AG08395 (cell line): ENCODE measurements around the gene TAAR8.
"Not testable (repeated sequence)": the region's sequence is repeated elsewhere in the genome, so short reads cannot be mapped to it uniquely, and the experiment has no call there.

ENCODE experiments used
- DNase-seq: peaks from one replicate; pipeline ENCODE4 v3.0.0; 2012; ENCODE audit warnings: mixed read lengths, low spot score

TAAR8 gene, protein sequence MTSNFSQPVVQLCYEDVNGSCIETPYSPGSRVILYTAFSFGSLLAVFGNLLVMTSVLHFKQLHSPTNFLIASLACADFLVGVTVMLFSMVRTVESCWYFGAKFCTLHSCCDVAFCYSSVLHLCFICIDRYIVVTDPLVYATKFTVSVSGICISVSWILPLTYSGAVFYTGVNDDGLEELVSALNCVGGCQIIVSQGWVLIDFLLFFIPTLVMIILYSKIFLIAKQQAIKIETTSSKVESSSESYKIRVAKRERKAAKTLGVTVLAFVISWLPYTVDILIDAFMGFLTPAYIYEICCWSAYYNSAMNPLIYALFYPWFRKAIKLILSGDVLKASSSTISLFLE

DNA sequence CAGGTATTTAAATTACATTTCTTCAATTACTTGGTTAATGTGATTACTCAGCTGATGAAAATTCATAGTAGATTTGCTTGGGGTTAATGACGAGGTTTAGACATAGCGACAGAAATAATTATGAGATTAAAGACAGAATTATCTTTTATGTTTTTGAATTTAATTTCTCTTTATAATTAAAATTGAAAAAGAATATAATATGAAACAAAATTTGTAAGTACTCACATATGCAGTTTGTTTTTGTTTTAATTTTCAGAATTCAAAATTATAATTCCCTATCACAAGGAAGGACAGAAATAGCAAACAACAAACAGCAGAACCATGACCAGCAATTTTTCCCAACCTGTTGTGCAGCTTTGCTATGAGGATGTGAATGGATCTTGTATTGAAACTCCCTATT is at the start of gene TAAR8:
Gene TAAR8 (plus strand): TSS at position 301 of the 400 bp plus-strand sequence. CDS start 21 bp downstream, at position 322.
- no peak for DNase-seq

DNA sequence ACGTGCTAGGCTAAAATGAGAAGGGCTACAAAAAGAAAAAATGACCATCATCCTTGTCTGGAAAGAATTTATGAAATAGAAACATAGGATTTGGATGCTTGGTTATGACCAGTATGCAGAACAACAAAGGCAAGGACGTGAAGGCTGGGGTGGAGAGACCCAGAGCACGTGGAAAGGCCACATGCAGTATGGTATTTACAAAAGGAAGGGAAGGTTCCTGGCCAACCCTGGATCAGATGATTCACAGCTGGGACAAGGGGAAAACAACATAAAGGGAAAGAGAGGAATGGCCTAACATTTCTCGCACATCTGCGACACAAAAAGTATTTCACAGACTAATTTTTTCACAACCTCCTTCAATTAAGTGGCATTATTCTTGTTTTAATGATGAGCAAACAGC is 47.7 kb upstream of the TAAR8 start:
- peak; percentile 14 for DNase-seq

DNA sequence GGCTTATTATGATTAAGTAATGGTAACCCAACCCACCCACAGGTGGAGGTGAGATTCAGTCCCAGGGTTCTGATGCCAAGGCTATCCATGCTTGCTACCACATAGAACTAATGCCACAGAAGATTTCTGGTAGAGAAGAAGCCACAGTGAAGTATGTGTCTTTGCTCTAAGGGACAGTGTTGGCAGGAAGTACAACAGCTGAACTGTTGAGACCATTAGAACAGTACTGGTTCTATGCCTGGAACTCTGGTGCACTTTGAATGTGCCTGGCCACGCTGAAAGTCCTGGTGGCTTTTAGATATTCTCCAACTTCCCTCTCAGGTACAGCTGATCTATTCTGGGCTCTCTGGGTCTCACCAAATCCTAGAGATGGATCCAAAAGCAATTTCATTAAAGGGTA is 47.3 kb upstream of the TAAR8 start:
- DNase-seq: no peak

DNA sequence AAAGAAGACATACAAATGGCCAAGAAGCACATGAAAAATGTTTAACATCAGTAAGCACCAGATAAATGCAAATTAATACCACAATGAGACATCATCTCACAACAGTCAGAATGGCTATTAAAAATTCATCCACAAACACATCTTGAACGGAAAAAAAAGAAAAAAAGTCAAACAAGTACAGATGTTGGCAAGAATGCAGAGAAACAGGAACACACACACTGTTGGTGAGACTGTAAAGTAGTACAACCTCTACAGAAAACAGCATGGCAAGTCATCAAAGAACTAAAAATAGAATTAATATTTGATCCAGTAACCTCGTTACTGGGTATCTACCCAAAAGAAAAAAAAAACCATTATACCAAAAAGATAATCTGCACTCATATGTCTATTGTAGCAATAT is 46.0 kb upstream of the TAAR8 start:
- no peak for DNase-seq

DNA sequence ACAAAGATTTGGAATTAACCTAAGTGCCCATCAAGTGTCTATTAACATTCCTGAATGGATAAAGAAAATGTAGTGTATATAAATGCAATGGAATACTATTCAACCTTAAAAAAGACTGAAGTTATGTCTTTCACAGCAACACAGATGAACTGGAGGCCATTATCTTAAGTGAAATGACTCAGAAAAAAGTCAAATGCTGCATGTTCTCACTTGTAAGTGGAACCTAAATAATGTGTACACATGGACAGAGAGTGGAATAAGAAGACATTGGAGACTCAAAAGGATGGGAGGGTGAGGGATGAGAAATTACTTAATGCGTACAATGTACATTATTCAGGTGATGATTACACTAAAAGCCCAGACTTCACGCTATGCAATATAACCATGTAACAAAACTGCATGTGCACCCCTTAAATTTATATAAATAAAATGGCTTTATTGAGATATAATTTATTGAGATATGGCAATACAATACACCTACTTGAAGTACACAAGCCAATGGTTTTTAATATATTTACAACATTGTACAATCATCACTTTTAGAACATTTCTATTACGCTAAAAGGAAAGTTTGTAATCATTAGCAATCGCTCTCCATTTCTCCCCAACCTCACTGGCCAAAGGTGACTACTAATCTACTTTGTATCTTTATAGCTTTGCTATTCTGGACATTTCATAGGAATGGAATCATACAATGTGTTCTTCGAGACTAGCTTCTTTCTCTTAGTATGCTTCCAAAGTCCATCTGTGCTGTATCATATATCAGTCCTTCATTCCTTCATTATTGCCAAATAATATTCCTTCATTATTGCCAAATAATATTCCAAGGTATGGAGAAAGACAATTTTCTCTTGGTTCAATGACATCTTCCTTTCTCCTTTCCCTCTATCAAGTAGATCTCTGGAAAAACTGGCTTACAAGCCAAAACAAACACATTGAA is 45.3 kb upstream of the TAAR8 start:
- no peak for DNase-seq

DNA sequence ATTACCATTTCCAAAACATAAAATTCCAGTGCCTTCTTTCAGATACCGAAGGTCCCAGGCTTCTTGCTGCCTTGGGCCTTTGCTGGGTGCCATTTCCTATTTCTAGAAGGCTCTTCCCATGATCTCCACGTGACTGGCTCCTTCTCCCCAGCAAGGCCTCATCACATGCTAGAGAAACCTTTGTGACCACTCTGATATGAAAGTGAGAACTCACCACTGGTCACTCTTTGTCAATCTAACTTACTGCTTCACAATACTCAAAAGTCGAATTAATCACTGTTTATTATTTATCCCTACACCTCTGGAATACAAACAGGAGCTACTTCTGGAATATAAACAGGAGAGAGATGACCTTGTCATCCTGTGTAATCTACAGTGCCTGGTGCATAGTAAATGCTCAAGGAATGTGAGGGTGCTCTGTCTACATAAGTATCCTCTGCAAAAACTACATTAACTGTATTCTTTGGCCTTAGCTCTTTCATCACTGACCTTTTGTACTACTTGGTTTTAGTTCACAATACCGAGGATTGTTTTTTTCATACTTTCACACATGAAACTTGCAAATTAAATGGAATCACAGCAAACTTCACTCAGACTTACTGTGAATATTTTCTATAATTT is 41.2 kb upstream of the TAAR8 start:
- DNase-seq: no peak

DNA sequence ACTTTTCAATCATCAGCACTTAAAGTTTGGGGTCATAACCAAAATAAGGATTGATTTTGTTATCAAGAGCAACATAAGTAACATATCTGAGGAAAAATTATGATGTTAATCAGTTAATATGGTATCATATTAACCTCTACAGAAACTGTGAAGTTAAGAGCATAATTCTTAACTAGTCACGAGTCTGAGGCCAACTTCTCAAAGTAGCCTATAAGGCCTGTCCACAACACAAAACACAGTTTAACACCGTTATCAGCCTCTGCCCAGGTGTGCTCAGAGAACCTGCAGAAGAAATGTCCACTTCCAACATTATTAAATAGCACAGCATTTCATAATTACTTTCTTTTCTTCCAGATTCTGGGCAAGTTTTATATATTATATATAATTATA is 40.6 kb upstream of the TAAR8 start:
- DNase-seq: no peak

DNA sequence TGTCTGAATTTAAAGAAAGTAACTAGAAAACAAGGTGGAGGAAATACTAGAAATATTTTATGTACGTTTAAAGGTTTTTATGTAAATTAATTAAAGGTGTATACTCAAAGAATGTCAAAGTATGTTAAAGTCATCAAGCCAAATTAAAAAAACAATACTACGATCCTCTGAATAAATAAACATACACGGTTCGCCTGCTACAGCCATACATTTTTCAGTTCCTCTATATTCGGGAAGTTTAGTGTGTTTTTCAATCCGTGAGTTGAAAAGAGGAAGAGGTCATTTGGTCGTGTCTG is 40.2 kb upstream of the TAAR8 start:
- DNase-seq: no peak

DNA sequence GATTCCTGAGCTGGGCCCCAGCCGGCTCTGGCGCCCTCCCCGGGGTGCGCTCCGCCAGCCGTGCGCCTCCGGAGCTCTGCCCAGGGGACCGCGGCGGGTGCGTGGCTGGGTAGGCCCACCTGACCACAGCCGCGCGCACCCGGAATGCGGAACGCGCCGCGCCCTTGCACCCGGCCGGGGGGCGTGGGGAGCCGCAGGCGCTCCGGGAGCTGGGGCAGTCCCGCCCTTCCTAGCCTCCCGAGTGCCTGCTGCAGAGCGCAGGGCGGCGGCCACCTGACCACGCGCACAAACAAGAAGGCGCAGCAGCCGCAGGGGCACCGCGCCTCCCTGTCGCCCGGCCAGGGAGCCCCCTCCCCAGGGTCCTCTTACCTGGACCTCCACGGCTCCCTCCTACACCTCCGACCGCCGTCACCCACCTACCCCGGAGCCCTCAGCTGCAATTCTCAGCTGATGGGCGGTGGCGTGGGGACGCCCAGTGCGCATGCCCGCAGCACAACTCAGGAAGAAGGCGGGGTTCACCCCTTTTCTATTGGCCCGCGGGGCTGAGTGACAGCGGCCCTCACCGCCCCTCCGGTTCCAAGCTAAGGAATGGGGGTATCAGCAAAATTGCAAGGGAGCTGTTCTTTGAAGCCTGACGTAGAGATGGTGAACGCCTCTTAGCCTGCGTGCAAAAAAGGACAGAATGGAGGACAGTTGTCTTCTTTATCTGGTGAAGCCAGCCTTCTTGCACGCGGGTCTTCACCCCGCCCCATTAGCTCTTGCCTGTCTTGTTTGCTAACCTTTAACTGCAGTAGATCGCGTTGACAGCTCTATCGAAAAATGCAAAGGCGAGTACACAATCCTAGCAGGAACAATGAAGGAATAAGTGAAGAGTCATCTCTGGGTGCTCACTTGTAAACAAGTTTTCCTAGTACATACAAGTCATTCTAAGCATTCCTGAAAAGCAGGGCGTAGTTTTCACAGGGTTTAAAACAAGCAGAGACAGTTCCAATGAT is 39.5 kb upstream of the TAAR8 start, which contains the start of gene STX7:
Gene STX7 (minus strand): TSS at position 479 of the 995 bp plus-strand sequence. CDS start 9,586 bp downstream, outside the sequence.
- DNase-seq: peak; percentile 97

DNA sequence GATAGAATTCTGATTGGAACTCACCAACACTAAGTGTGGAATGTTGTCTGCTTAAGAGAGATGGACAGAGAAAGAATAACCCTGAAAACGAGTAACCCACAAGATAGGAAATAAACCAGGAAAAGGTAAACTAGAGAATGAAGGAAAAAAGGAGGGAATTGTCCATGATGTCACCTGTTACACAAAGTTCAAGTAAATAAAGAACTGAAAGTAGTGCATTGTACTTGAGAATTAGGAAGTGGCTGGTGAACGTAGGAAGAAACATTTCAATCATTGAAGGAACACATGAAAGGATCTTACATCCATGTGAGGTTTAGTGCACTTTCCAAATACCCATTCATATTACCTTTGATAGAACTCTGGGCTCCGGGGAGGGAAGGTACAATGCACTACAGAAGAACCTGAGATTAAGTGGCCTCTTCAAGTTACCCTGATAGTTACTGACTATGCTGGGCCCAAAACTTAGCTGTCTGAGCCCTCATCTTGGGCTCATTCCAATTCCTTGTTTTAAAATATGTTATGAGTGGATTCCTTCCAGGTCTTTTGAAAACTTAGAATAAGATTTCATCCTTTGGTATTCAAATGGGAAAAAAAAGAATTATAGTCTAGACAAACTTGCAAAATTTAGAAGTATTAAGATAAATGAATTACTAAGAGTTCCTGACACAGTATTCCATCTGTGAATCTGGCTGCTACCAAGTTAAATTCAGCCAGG is 38.5 kb upstream of the TAAR8 start:
- DNase-seq: no peak

DNA sequence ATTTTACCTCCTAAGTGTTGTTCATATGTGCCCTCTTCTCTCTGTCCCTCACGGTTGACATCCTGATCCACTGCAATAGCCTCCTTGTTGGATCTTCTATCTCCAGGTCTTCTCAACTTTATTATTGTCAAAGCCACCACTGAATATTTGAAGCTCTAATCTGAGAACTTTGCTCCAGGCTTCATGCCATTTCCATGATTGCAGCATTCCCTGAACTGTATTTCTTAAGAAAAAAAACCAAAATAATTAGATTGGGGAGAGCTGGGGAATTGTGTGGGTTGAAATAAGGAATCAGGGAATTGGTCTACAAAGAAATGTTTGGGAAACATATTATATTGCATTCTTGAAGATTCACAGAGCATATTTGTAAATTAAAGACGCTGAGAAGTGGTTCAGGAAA is 37.1 kb upstream of the TAAR8 start:
- no peak for DNase-seq

DNA sequence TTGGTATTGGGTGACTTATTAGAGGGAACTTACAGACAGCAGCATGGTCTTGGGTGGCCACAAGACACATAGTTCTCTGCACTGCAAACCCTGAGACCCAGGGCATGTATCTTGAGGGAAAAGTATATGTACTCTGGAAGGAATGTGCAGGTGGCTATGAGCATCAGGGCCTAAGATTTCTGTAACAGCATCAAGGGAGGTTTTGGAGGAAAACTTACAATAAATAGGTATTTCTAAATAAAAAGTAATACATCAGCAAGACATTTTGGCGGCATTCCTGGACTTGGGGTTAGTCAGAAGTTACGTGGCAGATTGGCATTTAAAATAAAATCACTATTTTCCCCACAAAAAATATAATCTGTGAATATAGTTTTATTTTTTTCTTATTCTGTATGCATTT is 31.5 kb upstream of the TAAR8 start:
- DNase-seq: no peak

DNA sequence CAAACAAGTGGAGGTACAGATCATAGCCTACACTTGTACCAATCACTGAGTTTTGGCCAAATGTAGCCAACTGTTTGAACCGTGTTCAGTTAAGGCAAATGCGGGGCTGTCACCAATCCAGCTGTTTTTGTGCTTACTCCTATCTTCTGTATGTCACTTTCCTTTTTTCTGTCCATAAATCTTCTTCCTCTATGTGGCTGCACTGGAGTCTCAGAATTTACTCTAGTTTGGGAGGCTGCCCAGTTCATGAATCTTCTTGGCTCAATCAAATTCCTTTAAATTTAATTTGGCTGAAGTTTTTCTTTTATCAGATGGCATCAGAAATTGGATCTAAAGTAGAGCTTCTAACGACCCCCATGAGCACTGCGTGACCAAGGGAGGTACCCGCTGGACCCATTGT is 27.8 kb upstream of the TAAR8 start:
- DNase-seq: no peak

DNA sequence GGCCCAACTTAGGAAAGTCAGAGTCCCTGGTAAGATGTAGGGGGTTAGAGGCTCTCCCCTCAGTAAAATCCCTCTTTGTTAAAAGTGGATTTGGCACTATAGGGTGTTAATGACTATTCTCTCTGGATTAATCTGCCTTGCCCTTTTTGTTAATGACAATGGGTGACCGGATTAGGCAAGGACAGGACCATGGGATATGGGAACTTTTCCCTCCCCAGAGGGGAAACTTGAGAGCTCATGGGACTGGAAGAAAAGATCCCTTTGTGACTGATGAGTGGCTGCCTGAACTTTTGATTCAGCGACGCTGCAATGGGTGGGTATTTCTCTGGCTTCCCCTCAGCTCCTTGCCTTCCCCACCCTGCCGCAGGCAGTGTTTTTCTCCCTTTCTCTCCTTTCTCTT is 26.6 kb upstream of the TAAR8 start:
- DNase-seq: no peak

DNA sequence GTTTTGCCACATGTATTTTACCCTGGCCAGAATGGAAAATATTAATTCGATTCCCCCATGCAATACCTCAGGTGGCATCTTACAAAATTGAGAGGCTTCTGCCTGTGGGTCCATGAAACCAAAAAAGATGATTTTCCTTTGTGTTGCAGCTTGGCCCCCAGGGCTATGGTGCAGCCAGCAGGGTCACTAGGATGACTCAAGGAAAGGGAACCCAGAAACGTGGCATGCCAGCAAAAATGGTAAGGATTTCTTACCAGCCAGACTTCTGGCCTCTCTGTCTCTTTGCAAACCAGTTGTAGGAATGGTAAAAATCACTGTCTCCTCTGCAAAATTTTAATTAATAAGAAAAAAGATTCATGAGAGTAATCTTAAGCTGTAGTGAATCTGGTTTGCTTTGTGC is 26.0 kb upstream of the TAAR8 start:
- no peak for DNase-seq

DNA sequence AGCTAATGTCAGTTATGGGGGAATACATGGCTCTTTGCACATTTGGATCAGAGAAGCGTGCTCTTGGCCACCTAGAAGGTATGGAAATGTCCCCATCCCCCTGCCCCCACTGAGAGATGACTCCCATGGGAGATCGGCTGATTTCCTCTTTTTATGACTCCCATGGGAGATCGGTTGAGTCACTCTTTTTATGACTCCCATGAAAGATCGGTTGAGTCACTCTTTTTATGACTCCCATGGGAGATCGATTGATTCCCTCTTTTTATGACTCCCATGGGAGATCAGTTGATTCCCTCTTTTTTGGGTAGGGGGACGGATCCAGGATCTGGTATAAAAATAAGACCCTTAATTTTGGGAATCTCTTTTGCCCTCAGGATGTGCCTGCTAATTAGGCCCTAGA is 24.7 kb upstream of the TAAR8 start:
- DNase-seq: no peak

DNA sequence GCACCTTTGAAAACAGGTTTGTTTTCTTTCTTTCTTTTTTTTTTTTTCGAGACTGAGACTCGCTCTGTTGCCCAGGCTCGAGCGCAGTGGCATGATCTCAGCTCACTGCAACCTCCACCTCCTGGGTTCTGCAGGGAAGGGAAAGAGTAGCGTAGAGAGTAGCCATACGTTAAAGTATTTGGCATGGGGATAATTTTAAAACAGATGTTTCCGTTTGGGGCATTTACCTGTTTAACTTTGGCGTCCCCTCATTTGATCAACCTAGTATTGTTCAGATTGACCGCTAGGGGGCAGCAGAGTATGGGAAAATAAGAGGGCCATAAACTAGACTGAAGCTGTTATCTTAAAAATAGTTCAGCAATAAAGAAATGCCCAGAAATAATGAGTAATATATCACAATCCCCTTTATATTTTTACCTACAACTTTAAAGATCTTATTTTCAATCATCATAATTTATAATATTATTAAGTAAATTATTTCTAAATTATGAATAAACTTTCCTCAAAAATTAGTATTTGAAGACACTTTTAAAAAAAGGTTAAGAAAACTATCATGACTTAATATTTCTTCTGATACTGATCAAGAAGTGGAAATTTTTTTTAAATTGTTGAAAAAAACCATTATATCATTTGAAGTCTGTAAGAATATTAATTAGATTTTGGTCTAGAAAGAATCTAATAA is 22.0 kb upstream of the TAAR8 start:
- DNase-seq: peak; percentile 46

DNA sequence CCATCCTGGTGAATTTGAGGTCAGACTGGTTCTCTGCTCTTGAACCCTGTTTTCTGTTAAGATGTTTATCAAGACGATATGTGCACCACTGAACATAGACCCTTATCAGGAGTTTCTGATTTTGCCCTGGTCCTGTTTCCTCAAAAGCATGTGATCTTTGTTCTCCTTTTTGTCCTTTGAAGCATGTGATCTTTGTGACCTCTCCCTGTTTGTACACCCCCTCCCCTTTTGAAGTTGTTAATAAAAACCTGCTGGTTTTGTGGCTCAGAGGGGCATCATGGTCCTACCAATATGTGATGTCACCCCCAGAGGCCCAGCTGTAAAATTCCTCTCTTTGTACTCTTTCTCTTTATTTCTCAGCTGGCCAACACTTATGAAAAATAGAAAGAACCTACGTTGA is 17.9 kb upstream of the TAAR8 start:
- DNase-seq: not testable (repeated sequence)

DNA sequence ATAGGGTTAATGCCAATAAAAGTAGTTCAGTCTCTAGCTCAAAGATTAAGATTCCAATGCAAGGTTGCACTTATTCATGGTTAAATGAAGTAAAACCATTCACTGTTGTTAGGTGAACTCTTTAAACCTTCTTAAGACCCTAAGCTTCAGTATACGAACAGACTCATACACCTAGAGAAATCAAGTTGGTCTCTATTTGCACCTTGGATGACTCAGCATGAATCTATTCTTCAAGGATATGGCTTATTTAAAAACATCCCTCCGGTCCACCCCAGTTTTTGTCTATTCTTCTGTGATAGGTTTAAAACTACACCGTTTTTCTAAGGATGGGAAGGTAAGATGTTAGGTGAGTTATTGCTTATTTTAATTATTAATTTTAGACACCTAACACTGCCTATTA is 15.3 kb upstream of the TAAR8 start:
- DNase-seq: no peak

DNA sequence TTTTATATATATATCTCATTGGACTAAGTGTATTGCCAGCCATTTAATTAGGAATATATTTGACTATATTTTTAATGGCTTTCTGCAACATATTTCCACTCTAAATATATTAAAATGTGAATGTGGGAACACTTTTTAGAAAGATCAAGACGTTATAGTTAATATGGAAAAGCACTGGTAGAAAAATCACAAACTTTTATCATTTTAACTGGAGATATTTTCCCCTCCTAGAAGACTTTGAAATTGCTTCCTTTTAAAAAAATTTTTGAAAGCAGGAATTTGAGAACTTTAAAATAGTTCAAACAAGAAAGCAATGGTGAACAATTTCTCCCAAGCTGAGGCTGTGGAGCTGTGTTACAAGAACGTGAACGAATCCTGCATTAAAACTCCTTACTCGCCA is 14.5 kb upstream of the TAAR8 start, which contains the start of gene TAAR9:
Gene TAAR9 (plus strand): TSS at position 301 of the 400 bp plus-strand sequence. CDS start 13 bp downstream, at position 314.
- DNase-seq: no peak
